H1 (cell line): ENCODE data around the gene PTGIS.

Experiments
- CHD1 ChIP-seq: IDR thresholded peaks from 2 replicates; pipeline ENCODE4 v1.6.1; 2012; ENCODE audit warnings: low read depth, low read length, improper control_type of control experiment
- GABPA ChIP-seq: IDR thresholded peaks from 2 replicates; pipeline ENCODE4 v1.6.1; 2011; ENCODE audit warnings: mild to moderate bottlenecking, low read length, moderate library complexity, borderline replicate concordance; ENCODE audit not compliant: insufficient read depth
- RAD21 ChIP-seq, 2 experiments: IDR thresholded peaks in 1 of 2; conservative IDR thresholded peaks in 1 of 2; 2 replicates each; pipeline ENCODE4 v1.6.1; 2011; ENCODE audit warnings: low read depth in 2 of 2, low read length in 2 of 2, improper control_type of control experiment in 1 of 2, inconsistent platforms in 1 of 2, mild to moderate bottlenecking in 1 of 2, moderate library complexity in 1 of 2
- SP2 ChIP-seq: IDR thresholded peaks from 2 replicates; pipeline ENCODE4 v1.6.1; 2012; ENCODE audit warnings: mild to moderate bottlenecking, low read length, inconsistent platforms

- TF ChIP-seq CHD1 (no peak), RAD21 (IDR thresholded peaks at IDR 0.05 in 1 of 2, conservative IDR thresholded peaks at IDR 0.05 in 1 of 2; ENCODE audit: low read depth in 2 of 2, low read length in 2 of 2) (no peak), SP2 (no peak), GABPA (no peak)
Measured at GRCh38 chr20:49572857-49573256, 4.9 kb upstream of the PTGIS start.
